PC-9 (cell line): ENCODE measurements around the gene SLC1A2.

Source experiments
- CTCF ChIP-seq: fragments of 200-600 bp; sonication (generic); conservative IDR thresholded peaks from 2 replicates; pipeline ENCODE4 v1.6.1; 2017; ENCODE audit warnings: mixed run types, antibody characterized with exemption, mild to moderate bottlenecking, moderate library complexity
- EZH2 ChIP-seq: fragments of 200-600 bp; sonication (generic); IDR thresholded peaks from 2 replicates; pipeline ENCODE4 v1.8.0; 2017; ENCODE audit warnings: antibody characterized with exemption, low read depth

GRCh38 chr11:35286126-35286525 lies 133.2 kb downstream of the SLC1A2 start:
- TF ChIP-seq CTCF: no peak
- no peak for TF ChIP-seq EZH2
